Transverse colon (tissue), 4 donors: ENCODE measurements around the gene OR6C3.
"Not testable (repeated sequence)": the region's sequence is repeated elsewhere in the genome, so short reads cannot be mapped to it uniquely, and the experiment has no call there.

Experiments used
- CTCF ChIP-seq, 5 experiments: fragments of 200-600 bp in 3 of 5; fragments of 450-650 bp in 2 of 5; sonication (generic) in 3 of 5; IDR thresholded peaks; 1 replicate in 2 of 5; 2 replicates in 3 of 5; pipeline ENCODE4 v1.5.1; 2016 to 2017; ENCODE audit warnings: antibody characterized with exemption in 5 of 5, inconsistent platforms in 3 of 5, mild to moderate bottlenecking in 2 of 5, moderate library complexity in 1 of 5
- EP300 ChIP-seq: sonication (generic); formaldehyde crosslinking; IDR thresholded peaks from one replicate; pipeline ENCODE4 v1.6.1; 2017; ENCODE audit warnings: antibody characterized with exemption, low read depth
- POLR2A ChIP-seq: fragments of 450-650 bp; IDR thresholded peaks from one replicate; pipeline ENCODE4 v1.6.1; 2016; ENCODE audit warnings: antibody characterized with exemption, mild to moderate bottlenecking, moderate library complexity
- POLR2AphosphoS5 ChIP-seq, 3 donors: sonication (generic); formaldehyde crosslinking; IDR thresholded peaks; one replicate each; pipeline ENCODE4 v1.6.1; 2016; ENCODE audit warnings: antibody characterized with exemption in 3 of 3

- not testable (repeated sequence) for TF ChIP-seq CTCF (IDR thresholded peaks at IDR 0.05); EP300; POLR2A; POLR2AphosphoS5 (IDR thresholded peaks at IDR 0.05)
Measured at GRCh38 chr12:55325801-55326200, 4.7 kb upstream of the OR6C3 start.
